Measurements from ENCODE around the gene MEIS2.

The MEIS2 gene

DNA sequence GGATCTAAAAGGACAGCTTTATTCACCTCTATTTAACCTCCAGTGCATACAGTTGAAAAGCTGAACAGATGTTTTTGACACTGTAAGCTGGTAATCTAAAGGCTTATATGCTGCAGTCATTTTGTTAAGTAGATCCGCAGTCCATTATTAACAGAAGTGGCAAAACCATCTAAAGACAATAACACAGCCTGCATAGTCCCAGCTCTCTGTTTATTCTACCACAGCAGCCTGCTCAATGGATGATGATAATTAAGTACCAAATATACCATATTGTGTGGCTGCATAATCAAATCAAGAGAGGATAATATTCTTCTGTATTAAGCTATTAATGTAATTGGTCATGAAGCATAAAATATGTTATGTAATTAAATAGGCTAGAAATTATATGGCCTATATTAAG, 207.1 kb downstream of the MEIS2 start:
- no peak overlapping the region for H3K4me3 ChIP-seq (ENCODE audit: low read depth, low read length)
- no peak overlapping the region for H3K4me2 ChIP-seq (ENCODE audit: low read length)
- H3K4me1 ChIP-seq (ENCODE audit: control insufficient read depth in 1 of 2, insufficient read depth in 2 of 2, low read length in 2 of 2): peaks cover 3 to 4% of the 10 kb centered on the region in 2 experiments
- H3K36me3 ChIP-seq (ENCODE audit: control insufficient read depth in 1 of 2, insufficient read depth in 2 of 2, low read length in 2 of 2): no peaks in the 10 kb centered on the region
- no peaks in the 10 kb centered on the region for H3K79me2 ChIP-seq (ENCODE audit: control insufficient read depth, insufficient read depth, low read length, poor library complexity)
- H3K9me3 ChIP-seq (ENCODE audit: insufficient read depth, low read depth, low read length): no peaks in the 10 kb centered on the region
- H4K8ac ChIP-seq (ENCODE audit: low read depth, low read length): no peak overlapping the region
- no peak overlapping the region for H2AFZ ChIP-seq (ENCODE audit: insufficient read depth, low read length, poor library complexity)
- H3K18ac ChIP-seq (ENCODE audit: low read length): no peak overlapping the region
- no peak overlapping the region for H4K12ac ChIP-seq (ENCODE audit: low read depth, low read length)
- no peak overlapping the region for H4K91ac ChIP-seq (ENCODE audit: low read depth, low read length)
- H2BK12ac ChIP-seq (ENCODE audit: low read length): no peak overlapping the region
- DNase-seq: no peak
- no peak overlapping the region for H3K23ac ChIP-seq (ENCODE audit: low read length)
- peaks cover 3% of the 10 kb centered on the region for H3K27me3 ChIP-seq (ENCODE audit: insufficient read depth, low read length)
- no peak overlapping the region for H3K27ac ChIP-seq (ENCODE audit: low read depth, low read length)
- no peak overlapping the region for H2AK5ac ChIP-seq (ENCODE audit: low read length)
- no peaks in the 10 kb centered on the region for H3K79me1 ChIP-seq (ENCODE audit: low read length)
- no peak overlapping the region for H3K9ac ChIP-seq (ENCODE audit: low read length)
- no peak overlapping the region for H2BK5ac ChIP-seq (ENCODE audit: low read depth, low read length, poor library complexity)
- H3K14ac ChIP-seq (ENCODE audit: low read length): no peak overlapping the region
- no peak overlapping the region for H3K4ac ChIP-seq (ENCODE audit: low read depth, low read length)
- WGBS (ENCODE audit: extremely low coverage, insufficient coverage, insufficient read length): no CpG with 5 or more reads among the region's 1 CpG
- no peak overlapping the region for H2BK120ac ChIP-seq (ENCODE audit: insufficient read depth, low read length, poor library complexity)

DNA sequence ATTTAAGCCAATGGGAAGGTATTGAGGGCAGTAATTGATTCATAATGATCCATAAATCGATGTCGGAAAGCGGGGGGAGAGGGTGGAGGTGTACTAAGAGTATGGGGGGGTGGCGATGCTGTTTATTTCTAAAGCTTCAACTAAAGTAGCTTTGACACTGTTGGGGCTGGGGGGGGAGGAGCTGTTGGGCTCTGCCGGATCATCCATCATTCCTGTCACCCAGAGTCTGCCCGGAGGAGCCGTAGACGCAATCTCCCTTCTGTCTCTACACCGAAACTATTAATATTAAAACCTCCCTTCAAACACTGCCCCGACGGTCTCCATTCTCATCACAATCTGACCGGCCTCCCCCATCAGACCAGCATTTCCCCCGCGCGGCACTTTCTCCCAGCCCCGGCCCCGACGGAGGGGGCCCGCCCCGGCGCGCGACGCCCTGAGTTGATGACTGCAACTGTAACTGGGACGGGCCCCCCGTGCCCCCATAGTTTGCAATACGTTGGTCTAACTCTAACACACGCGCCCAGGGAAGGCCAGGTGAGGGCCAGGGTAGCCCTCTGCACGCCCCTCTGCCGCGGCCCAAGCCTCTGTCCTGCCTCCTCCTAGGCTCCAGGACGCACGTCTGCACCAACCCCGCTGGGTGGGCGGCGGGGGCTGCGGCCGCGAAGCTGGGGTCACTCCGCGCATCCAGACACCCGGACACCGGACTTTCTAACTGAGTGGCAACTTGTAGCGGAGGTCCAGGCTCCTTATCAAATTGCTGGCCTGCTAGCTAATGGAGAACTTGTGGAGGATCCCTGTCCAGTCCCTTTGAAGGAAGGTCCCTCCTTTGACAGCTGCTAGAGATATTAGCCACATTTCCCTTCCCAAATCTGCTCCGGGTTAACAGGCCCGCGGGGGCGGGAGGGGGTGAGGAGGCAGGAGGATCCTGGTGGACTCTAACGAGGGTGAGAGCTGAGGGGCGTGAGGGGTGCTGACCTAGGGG, 212.0 kb downstream of the MEIS2 start:
- H3K9me3 ChIP-seq (ENCODE audit: insufficient read depth, low read depth, low read length): no peaks in the 10 kb centered on the region
- H2BK5ac ChIP-seq (ENCODE audit: low read depth, low read length, poor library complexity): no peak overlapping the region
- H3K23ac ChIP-seq (ENCODE audit: low read length): no peak overlapping the region
- H3K36me3 ChIP-seq (ENCODE audit: control insufficient read depth in 1 of 2, insufficient read depth in 2 of 2, low read length in 2 of 2): no peaks in the 10 kb centered on the region
- no peak overlapping the region for H3K14ac ChIP-seq (ENCODE audit: low read length)
- H4K91ac ChIP-seq (ENCODE audit: low read depth, low read length): no peak overlapping the region
- H3K9ac ChIP-seq (ENCODE audit: low read length): no peak overlapping the region
- H4K8ac ChIP-seq (ENCODE audit: low read depth, low read length): peak overlapping the region; percentile 14
- H2AFZ ChIP-seq (ENCODE audit: insufficient read depth, low read length, poor library complexity): peak overlapping the region; percentile 28
- H2BK120ac ChIP-seq (ENCODE audit: insufficient read depth, low read length, poor library complexity): no peak overlapping the region
- H3K27ac ChIP-seq (ENCODE audit: low read depth, low read length): no peak overlapping the region
- H2BK12ac ChIP-seq (ENCODE audit: low read length): no peak overlapping the region
- no peak overlapping the region for H3K4me3 ChIP-seq (ENCODE audit: low read depth, low read length)
- peak overlapping the region; percentile 54 for H3K4me2 ChIP-seq (ENCODE audit: low read length)
- H2AK5ac ChIP-seq (ENCODE audit: low read length): no peak overlapping the region
- H3K79me1 ChIP-seq (ENCODE audit: low read length): no peaks in the 10 kb centered on the region
- no peak overlapping the region for H3K18ac ChIP-seq (ENCODE audit: low read length)
- no CpG with 5 or more reads among the region's 51 CpGs for WGBS (ENCODE audit: extremely low coverage, insufficient coverage, insufficient read length)
- H3K4me1 ChIP-seq (ENCODE audit: control insufficient read depth in 1 of 2, insufficient read depth in 2 of 2, low read length in 2 of 2): peaks cover 4 to 12% of the 10 kb centered on the region in 2 experiments
- no peak for DNase-seq
- H4K12ac ChIP-seq (ENCODE audit: low read depth, low read length): no peak overlapping the region
- H3K4ac ChIP-seq (ENCODE audit: low read depth, low read length): no peak overlapping the region
- H3K27me3 ChIP-seq (ENCODE audit: insufficient read depth, low read length): peaks cover 18% of the 10 kb centered on the region
- no peaks in the 10 kb centered on the region for H3K79me2 ChIP-seq (ENCODE audit: control insufficient read depth, insufficient read depth, low read length, poor library complexity)

DNA sequence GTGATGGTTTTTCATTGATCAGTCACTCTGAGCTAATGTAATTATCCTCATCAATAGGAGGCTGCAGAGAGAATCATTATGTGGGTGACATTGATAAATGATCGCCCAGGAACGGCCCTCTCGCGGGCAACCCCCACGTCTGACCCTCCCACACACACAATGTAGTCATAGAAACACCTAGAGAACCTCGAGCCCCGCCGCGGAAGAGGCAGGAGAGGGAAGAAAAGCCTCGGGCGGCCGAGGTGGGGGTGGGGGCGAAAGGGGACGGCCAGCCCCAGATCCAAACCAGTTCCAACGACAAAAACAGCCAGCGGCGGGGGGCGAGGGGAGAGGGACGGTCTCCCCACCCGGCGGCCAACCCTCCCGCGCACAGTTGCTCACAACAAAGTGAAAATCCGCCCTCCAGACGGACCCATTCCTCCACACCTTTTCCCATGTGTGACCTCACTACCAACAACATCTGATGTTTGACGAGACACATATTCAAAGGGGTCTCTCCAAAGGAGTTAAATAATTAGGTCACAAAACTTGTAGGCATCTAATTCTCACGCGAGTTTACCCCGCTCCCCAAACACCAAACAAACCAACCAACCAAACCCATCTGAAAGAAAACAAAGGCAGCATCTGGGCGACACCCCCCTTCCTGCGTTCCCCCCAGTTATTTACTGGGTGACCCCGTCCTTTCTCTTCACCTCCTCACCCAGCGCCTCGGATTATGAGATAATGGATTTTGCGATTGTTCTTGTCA, 213.0 kb downstream of the MEIS2 start:
- Histone ChIP-seq H3K79me1 (ENCODE audit: low read length) (no peaks in the 10 kb centered on the region), H4K8ac (ENCODE audit: low read depth, low read length) (no peak overlapping the region), H3K27ac (ENCODE audit: low read depth, low read length) (no peak overlapping the region), H2BK12ac (ENCODE audit: low read length) (peak overlapping the region; percentile 65), H3K4ac (ENCODE audit: low read depth, low read length) (no peak overlapping the region), H3K4me1 (ENCODE audit: control insufficient read depth in 1 of 2, insufficient read depth in 2 of 2, low read length in 2 of 2) (peaks cover 4 to 12% of the 10 kb centered on the region in 2 experiments), H2AK5ac (ENCODE audit: low read length) (no peak overlapping the region), H3K27me3 (ENCODE audit: insufficient read depth, low read length) (peaks cover 27% of the 10 kb centered on the region), H3K23ac (ENCODE audit: low read length) (no peak overlapping the region), H3K4me3 (ENCODE audit: low read depth, low read length) (peak overlapping the region; percentile 32), H3K14ac (ENCODE audit: low read length) (no peak overlapping the region), H2BK5ac (ENCODE audit: low read depth, low read length, poor library complexity) (no peak overlapping the region), H2BK120ac (ENCODE audit: insufficient read depth, low read length, poor library complexity) (peak overlapping the region; percentile 49), H4K12ac (ENCODE audit: low read depth, low read length) (no peak overlapping the region), H3K9ac (ENCODE audit: low read length) (no peak overlapping the region), H3K79me2 (ENCODE audit: control insufficient read depth, insufficient read depth, low read length, poor library complexity) (no peaks in the 10 kb centered on the region), H3K36me3 (ENCODE audit: control insufficient read depth in 1 of 2, insufficient read depth in 2 of 2, low read length in 2 of 2) (no peaks in the 10 kb centered on the region), H3K18ac (ENCODE audit: low read length) (no peak overlapping the region), H4K91ac (ENCODE audit: low read depth, low read length) (peak overlapping the region; percentile 44), H3K4me2 (ENCODE audit: low read length) (peak overlapping the region; percentile 54), H3K9me3 (ENCODE audit: insufficient read depth, low read depth, low read length) (no peaks in the 10 kb centered on the region), H2AFZ (ENCODE audit: insufficient read depth, low read length, poor library complexity) (no peak overlapping the region)
- WGBS (ENCODE audit: extremely low coverage, insufficient coverage, insufficient read length): no CpG with 5 or more reads among the region's 35 CpGs
- no peak for DNase-seq

- H4K8ac ChIP-seq (ENCODE audit: low read depth, low read length): no peak overlapping the region
- H3K23ac ChIP-seq (ENCODE audit: low read length): no peak overlapping the region
- no peak overlapping the region for H3K14ac ChIP-seq (ENCODE audit: low read length)
- H3K4me2 ChIP-seq (ENCODE audit: low read length): no peak overlapping the region
- no peaks in the 10 kb centered on the region for H3K9me3 ChIP-seq (ENCODE audit: insufficient read depth, low read depth, low read length)
- no peaks in the 10 kb centered on the region for H3K79me2 ChIP-seq (ENCODE audit: control insufficient read depth, insufficient read depth, low read length, poor library complexity)
- H3K27me3 ChIP-seq (ENCODE audit: insufficient read depth, low read length): peaks cover 31% of the 10 kb centered on the region
- H3K4ac ChIP-seq (ENCODE audit: low read depth, low read length): no peak overlapping the region
- H3K36me3 ChIP-seq (ENCODE audit: control insufficient read depth in 1 of 2, insufficient read depth in 2 of 2, low read length in 2 of 2): no peaks in the 10 kb centered on the region
- no peak overlapping the region for H3K9ac ChIP-seq (ENCODE audit: low read length)
- no peaks in the 10 kb centered on the region for H3K79me1 ChIP-seq (ENCODE audit: low read length)
- no peak overlapping the region for H2AFZ ChIP-seq (ENCODE audit: insufficient read depth, low read length, poor library complexity)
- no peak overlapping the region for H3K4me3 ChIP-seq (ENCODE audit: low read depth, low read length)
- peaks cover 4 to 12% of the 10 kb centered on the region in 2 experiments for H3K4me1 ChIP-seq (ENCODE audit: control insufficient read depth in 1 of 2, insufficient read depth in 2 of 2, low read length in 2 of 2)
- no peak overlapping the region for H2AK5ac ChIP-seq (ENCODE audit: low read length)
- no peak overlapping the region for H2BK5ac ChIP-seq (ENCODE audit: low read depth, low read length, poor library complexity)
- H3K27ac ChIP-seq (ENCODE audit: low read depth, low read length): no peak overlapping the region
- DNase-seq: no peak
- no CpG with 5 or more reads among the region's 8 CpGs for WGBS (ENCODE audit: extremely low coverage, insufficient coverage, insufficient read length)
- H3K18ac ChIP-seq (ENCODE audit: low read length): no peak overlapping the region
- H4K12ac ChIP-seq (ENCODE audit: low read depth, low read length): no peak overlapping the region
- no peak overlapping the region for H4K91ac ChIP-seq (ENCODE audit: low read depth, low read length)
- H2BK120ac ChIP-seq (ENCODE audit: insufficient read depth, low read length, poor library complexity): no peak overlapping the region
- no peak overlapping the region for H2BK12ac ChIP-seq (ENCODE audit: low read length)
These were observed 213.6 kb downstream of the MEIS2 start for GRCh38 chr15:36886701-36887100.
